HG03565 (cell line): ENCODE results near the gene CPLX4.
"Not testable (repeated sequence)": the region's sequence is repeated elsewhere in the genome, so short reads cannot be mapped to it uniquely, and the experiment has no call there.

Experiments used
- ATAC-seq: cut with Tn5 transposase; IDR thresholded peaks from one replicate; pipeline ENCODE4 v1.9.1; 2021; ENCODE audit warnings: mild to moderate bottlenecking, moderate library complexity; ENCODE audit not compliant: unreplicated experiment

CPLX4 gene

GRCh38 chr18:59271606-59272220, 46.7 kb downstream of the CPLX4 start:
- no peak for ATAC-seq

GRCh38 chr18:59270689-59271257, 47.7 kb downstream of the CPLX4 start:
- ATAC-seq: no peak

- ATAC-seq: no peak
These were observed 48.8 kb downstream of the CPLX4 start for GRCh38 chr18:59269563-59270119.

- no peak for ATAC-seq
These were observed 49.5 kb downstream of the CPLX4 start for GRCh38 chr18:59268721-59269562.

GRCh38 chr18:59268127-59268720, 50.2 kb downstream of the CPLX4 start:
- no peak for ATAC-seq

GRCh38 chr18:59267503-59268126, 50.8 kb downstream of the CPLX4 start:
- ATAC-seq: no peak

- no peak for ATAC-seq
These were observed 51.5 kb downstream of the CPLX4 start for GRCh38 chr18:59266886-59267502.

GRCh38 chr18:59266459-59266858, 52.0 kb downstream of the CPLX4 start:
- ATAC-seq: no peak

- no peak for ATAC-seq
These were observed 52.5 kb downstream of the CPLX4 start for GRCh38 chr18:59265974-59266369.

GRCh38 chr18:59265246-59265973, 53.0 kb downstream of the CPLX4 start:
- no peak for ATAC-seq

- ATAC-seq: no peak
These were observed 53.7 kb downstream of the CPLX4 start for GRCh38 chr18:59264651-59265245.

- no peak for ATAC-seq
These were observed 54.3 kb downstream of the CPLX4 start for GRCh38 chr18:59264121-59264571.

- ATAC-seq: no peak
These were observed 54.8 kb downstream of the CPLX4 start for GRCh38 chr18:59263661-59264060.

GRCh38 chr18:59262243-59262642, 56.2 kb downstream of the CPLX4 start:
- ATAC-seq: not testable (repeated sequence)

GRCh38 chr18:59261842-59262241, 56.6 kb downstream of the CPLX4 start:
- not testable (repeated sequence) for ATAC-seq

GRCh38 chr18:59255491-59255890, 63.0 kb downstream of the CPLX4 start:
- ATAC-seq: not testable (repeated sequence)

- no peak for ATAC-seq
These were observed 69.2 kb downstream of the CPLX4 start for GRCh38 chr18:59249199-59249774.

GRCh38 chr18:59246796-59247195, 71.7 kb downstream of the CPLX4 start:
- ATAC-seq: no peak
